Measurements from ENCODE around the gene VWA5B2.

GRCh38 chr3:184248454-184249411 is 19.3 kb downstream of the VWA5B2 start, which contains the start of gene ALG3:
- TF ChIP-seq CTCF (IDR thresholded peaks at IDR 0.05) (no peak), FOXJ3 (CRISPR knock-in tag; IDR thresholded peaks at IDR 0.05; ENCODE audit: borderline replicate concordance) (no peak)

Data from WTC11 (cell line).